Osteoblast (primary cell): ENCODE measurements around the gene SMARCD3. TPM values are rescaled to one million over a fixed set of nuclear protein-coding genes. Genes with fewer than 3 reads are reported as not detected.

Experiments
- DNase-seq: peaks from one replicate; pipeline ENCODE4 v3.0.0; 2011; ENCODE audit warnings: low spot score, mixed read lengths; ENCODE audit not compliant: insufficient read length; ENCODE audit errors: missing footprints
- H2AFZ ChIP-seq: 2 replicates; pipeline ENCODE4 v1.6.0; 2011; ENCODE audit warnings: mild to moderate bottlenecking, low read length
- H3K27ac ChIP-seq: 2 replicates; pipeline ENCODE4 v1.5.1; 2011; ENCODE audit warnings: mild to moderate bottlenecking, low read depth, low read length, moderate library complexity
- H3K27me3 ChIP-seq: 2 replicates; pipeline ENCODE4 v1.6.0; 2012; ENCODE audit warnings: mild to moderate bottlenecking, control low read depth, inconsistent platforms, low read length, moderate library complexity; ENCODE audit not compliant: insufficient read depth
- H3K36me3 ChIP-seq: 2 replicates; pipeline ENCODE4 v1.5.1; 2011; ENCODE audit warnings: mild to moderate bottlenecking, low read length, control low read depth, moderate library complexity; ENCODE audit not compliant: insufficient read depth
- H3K4me1 ChIP-seq: 2 replicates; pipeline ENCODE4 v1.5.1; 2011; ENCODE audit warnings: mild to moderate bottlenecking, low read length, control low read depth, moderate library complexity; ENCODE audit not compliant: insufficient read depth
- H3K4me2 ChIP-seq: 2 replicates; pipeline ENCODE4 v1.6.0; 2011; ENCODE audit warnings: mild to moderate bottlenecking, low read length; ENCODE audit not compliant: insufficient read depth
- H3K4me3 ChIP-seq: fragments of 200-600 bp; sonication (generic); 3 replicates; pipeline ENCODE4 v1.5.1; 2012; ENCODE audit warnings: mild to moderate bottlenecking, low read length, inconsistent platforms; ENCODE audit not compliant: insufficient read depth
- H3K79me2 ChIP-seq: 2 replicates; pipeline ENCODE4 v1.6.0; 2012; ENCODE audit warnings: mild to moderate bottlenecking, low read length, control low read depth, inconsistent platforms; ENCODE audit not compliant: insufficient read depth
- H3K9me3 ChIP-seq: 2 replicates; pipeline ENCODE4 v1.5.1; 2011; ENCODE audit warnings: low read depth, low read length, control low read depth
- H4K20me1 ChIP-seq: 2 replicates; pipeline ENCODE4 v1.6.0; 2012; ENCODE audit warnings: mild to moderate bottlenecking, low read length, control low read depth; ENCODE audit not compliant: insufficient read depth
- total RNA-seq: library from RNA; depleted of rRNA; stranded (reverse); fragments of >200 nt; gene quantifications from 2 replicates; pipeline ENCODE4 v1.2.3, GENCODE V29; 2012
- TF ChIP-seq, protein P1 (sequence below): IDR thresholded peaks from 2 replicates; pipeline ENCODE4 v1.5.1; 2011; ENCODE audit warnings: mild to moderate bottlenecking, low read depth, low read length, moderate library complexity; ENCODE audit errors: extremely low read depth

The SMARCD3 gene
- total RNA-seq, 1 donor, result 40.2 TPM

DNA sequence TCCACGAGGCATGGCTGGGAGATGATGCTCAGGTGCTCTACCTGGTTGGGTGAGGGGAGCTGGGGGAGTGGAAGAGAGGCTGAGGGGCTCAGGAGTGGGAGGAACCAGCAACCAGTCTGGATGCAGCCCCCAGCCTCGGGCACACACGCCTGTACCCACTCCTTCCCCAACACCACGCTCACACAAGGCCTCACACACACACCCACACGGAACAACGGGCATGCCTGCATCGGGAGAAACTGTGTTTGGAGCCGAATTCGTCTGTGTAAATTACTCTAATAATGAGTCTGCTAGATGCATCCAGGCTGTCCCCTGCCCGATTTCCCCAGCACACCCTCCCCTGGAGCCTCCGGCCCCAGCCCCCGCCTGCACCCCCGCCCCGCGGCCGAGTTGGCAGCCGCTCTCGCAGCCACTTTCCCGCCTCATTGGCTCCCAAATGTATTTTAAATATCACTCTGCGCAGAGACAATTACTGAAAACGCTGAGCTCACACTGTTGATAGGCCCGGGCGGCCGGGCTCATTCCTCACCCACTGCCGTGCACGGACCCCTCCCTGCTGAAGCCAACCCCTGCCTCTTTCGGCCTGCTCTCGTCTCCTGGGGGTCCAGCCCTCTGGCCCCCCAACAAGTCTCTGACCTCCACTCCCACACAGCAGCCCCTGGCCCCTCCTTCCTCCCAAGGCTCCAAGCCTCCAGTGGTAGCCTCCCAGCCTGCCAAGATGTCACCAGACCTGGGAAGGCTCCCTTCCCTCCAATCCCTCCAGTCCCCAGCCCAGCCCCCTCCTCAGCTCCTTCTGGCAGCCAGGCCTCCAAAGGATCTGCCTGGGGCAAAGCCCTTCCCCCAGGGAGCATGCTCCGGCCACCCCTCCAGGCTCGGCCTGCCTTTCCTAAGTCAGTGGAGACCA is 49.3 kb downstream of the SMARCD3 start:
- no peak overlapping the region for H2AFZ ChIP-seq
- no peaks in the 10 kb centered on the region for H3K9me3 ChIP-seq
- peak; percentile 63 for DNase-seq
- H3K27me3 ChIP-seq, result peaks cover 52% of the 10 kb centered on the region
- TF ChIP-seq, protein P1, sequence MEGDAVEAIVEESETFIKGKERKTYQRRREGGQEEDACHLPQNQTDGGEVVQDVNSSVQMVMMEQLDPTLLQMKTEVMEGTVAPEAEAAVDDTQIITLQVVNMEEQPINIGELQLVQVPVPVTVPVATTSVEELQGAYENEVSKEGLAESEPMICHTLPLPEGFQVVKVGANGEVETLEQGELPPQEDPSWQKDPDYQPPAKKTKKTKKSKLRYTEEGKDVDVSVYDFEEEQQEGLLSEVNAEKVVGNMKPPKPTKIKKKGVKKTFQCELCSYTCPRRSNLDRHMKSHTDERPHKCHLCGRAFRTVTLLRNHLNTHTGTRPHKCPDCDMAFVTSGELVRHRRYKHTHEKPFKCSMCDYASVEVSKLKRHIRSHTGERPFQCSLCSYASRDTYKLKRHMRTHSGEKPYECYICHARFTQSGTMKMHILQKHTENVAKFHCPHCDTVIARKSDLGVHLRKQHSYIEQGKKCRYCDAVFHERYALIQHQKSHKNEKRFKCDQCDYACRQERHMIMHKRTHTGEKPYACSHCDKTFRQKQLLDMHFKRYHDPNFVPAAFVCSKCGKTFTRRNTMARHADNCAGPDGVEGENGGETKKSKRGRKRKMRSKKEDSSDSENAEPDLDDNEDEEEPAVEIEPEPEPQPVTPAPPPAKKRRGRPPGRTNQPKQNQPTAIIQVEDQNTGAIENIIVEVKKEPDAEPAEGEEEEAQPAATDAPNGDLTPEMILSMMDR, result no peak
- H3K4me1 ChIP-seq, result no peaks in the 10 kb centered on the region
- no peaks in the 10 kb centered on the region for H3K79me2 ChIP-seq
- H3K4me3 ChIP-seq, result no peak overlapping the region
- H3K36me3 ChIP-seq, result no peaks in the 10 kb centered on the region
- no peak overlapping the region for H3K27ac ChIP-seq
- H3K4me2 ChIP-seq, result no peak overlapping the region
- no peaks in the 10 kb centered on the region for H4K20me1 ChIP-seq

DNA sequence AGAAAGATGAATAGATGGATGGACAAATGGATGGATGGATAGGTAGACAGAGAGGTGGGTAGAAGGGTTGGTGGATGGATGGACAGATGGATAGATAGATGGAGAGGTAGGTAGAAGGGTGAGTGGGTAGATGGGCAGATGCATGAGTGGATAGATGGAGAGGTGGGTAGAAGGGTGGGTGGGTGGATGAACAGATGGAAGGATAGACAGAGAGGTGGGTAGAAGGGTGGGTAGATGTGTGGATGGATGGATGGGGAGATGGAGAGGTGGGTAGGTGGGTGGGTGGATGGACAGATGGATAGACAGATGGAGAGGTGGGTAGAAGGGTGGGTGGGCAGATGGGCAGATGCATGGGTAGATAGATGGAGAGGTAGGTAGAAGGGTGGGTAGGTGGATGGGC is 50.6 kb downstream of the SMARCD3 start:
- Histone ChIP-seq H3K27me3 (peaks cover 44% of the 10 kb centered on the region), H3K4me1 (no peaks in the 10 kb centered on the region), H4K20me1 (no peaks in the 10 kb centered on the region)

DNA sequence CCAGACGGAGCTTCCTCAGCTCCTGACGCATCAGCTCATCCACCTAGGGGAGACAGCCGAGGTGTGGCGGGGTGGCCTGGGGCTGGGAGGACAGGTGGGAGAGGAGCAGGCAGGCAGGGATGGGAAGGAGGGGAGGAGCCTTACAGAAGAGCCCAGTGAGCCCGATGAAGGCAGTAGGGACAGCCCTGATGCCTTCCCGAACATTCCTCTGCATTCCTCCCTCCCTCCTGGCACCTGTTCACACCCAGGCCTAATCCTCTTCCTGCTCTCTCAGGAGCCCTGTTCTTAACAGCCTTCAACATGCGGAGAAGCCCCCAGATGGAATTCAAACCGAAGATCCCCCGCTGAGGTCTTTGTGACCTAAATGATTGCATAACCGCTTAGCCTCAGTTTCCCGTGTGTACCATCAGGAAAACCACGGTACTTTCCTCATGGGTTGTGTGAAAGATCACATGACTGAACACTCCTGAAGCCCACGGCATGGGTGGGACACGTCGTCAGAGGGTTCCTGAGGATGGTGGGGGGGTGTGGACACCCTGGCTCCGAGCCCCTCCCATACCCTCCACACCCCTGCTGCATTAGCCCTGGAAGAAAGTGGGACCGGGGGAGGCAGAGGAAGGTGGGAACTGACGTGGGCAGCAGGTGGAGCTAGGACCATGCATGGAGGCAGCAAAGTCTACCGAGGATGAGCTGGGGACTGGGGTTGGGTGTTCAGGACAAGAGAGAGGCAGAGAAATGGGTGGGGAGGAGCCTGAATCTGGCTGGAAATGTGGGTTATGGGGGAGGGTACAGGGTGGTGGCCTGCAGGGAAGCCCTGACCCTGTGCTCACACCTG is 52.7 kb downstream of the SMARCD3 start:
- Histone ChIP-seq H3K4me3 (no peak overlapping the region), H3K27me3 (peaks cover 29% of the 10 kb centered on the region), H3K9me3 (no peaks in the 10 kb centered on the region), H3K36me3 (no peaks in the 10 kb centered on the region), H3K79me2 (no peaks in the 10 kb centered on the region), H3K27ac (no peak overlapping the region), H3K4me1 (no peaks in the 10 kb centered on the region), H2AFZ (no peak overlapping the region), H3K4me2 (no peak overlapping the region), H4K20me1 (no peaks in the 10 kb centered on the region)
- peak; percentile 85 for DNase-seq
- TF ChIP-seq, protein P1, result no peak

More for the DNA sequence above, 50.6 kb downstream of the SMARCD3 start:
- no peaks in the 10 kb centered on the region for H3K79me2 ChIP-seq
- H3K4me2 ChIP-seq, result no peak overlapping the region
- no peaks in the 10 kb centered on the region for H3K36me3 ChIP-seq
- no peak overlapping the region for H3K4me3 ChIP-seq
- no peaks in the 10 kb centered on the region for H3K9me3 ChIP-seq
- TF ChIP-seq, protein P1, result no peak
- DNase-seq, result peak; percentile 25
- H3K27ac ChIP-seq, result no peak overlapping the region
- no peak overlapping the region for H2AFZ ChIP-seq

DNA sequence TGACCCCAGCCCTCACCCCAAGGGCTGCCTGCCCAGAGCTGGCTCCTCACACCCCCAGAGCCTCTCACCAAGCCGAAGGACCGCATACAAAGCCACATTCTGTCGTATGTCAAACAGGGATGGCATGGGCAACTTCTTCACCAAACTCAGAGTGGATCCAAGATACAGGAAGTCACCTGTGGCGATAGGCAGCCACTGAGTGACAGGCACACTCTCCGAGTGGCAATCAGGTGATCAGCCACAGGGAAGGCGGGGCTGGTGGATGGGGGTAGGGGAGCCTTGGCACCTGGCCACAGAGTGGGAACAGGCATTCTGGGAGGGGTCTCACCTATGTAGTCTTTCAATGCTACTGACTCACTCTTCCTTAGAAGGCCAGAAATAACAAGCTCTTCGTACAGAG is 54.3 kb downstream of the SMARCD3 start:
- H3K9me3 ChIP-seq, result no peaks in the 10 kb centered on the region
- H3K27me3 ChIP-seq, result peaks cover 37% of the 10 kb centered on the region
- no peaks in the 10 kb centered on the region for H3K79me2 ChIP-seq
- no peak overlapping the region for H3K4me3 ChIP-seq
- H2AFZ ChIP-seq, result no peak overlapping the region
- TF ChIP-seq, protein P1, result no peak
- H3K4me1 ChIP-seq, result no peaks in the 10 kb centered on the region
- no peak overlapping the region for H3K27ac ChIP-seq
- no peaks in the 10 kb centered on the region for H4K20me1 ChIP-seq
- no peaks in the 10 kb centered on the region for H3K36me3 ChIP-seq
- DNase-seq, result peak; percentile 49
- no peak overlapping the region for H3K4me2 ChIP-seq
